PC-3 (cell line): ENCODE measurements around the gene BSCL2. TPM values are rescaled to one million over a fixed set of nuclear protein-coding genes. Genes with fewer than 3 reads are reported as not detected.

Experiments used
- ATAC-seq: fragments of 200-7000 bp; cut with Tn5 transposase; 2 replicates; pipeline ENCODE4 v1.9.1; 2020; ENCODE audit warnings: mild to moderate bottlenecking, moderate library complexity
- BruUV-seq: library from RNA; stranded (reverse); fragments of 400-500 nt; replicated peaks from 2 replicates; lab custom pipeline; 2021; lab: Mats Ljungman, UMichigan
- CTCF ChIA-PET: fragments of 300-600 bp; sonication (Branson Sonifier 250); formaldehyde crosslinking; loops from one replicate; lab custom pipeline; 2022; ENCODE audit warnings: antibody characterized with exemption; lab: Charles Lee
- POLR2A ChIA-PET: fragments of 300-600 bp; sonication (Branson Sonifier 250); formaldehyde crosslinking; loops from one replicate; lab custom pipeline; 2022; ENCODE audit warnings: antibody characterized with exemption; ENCODE audit not compliant: unreplicated experiment; lab: Charles Lee
- DNase-seq: peaks from one replicate; pipeline ENCODE4 v3.0.0-alpha.2; 2015
- H2AFZ ChIP-seq: fragments of 300-600 bp; sonication (generic); 2 replicates; pipeline ENCODE4 v1.6.0; 2016; ENCODE audit warnings: antibody characterized with exemption, low read length
- H3F3A ChIP-seq: fragments of 300-600 bp; sonication (generic); one replicate; pipeline ENCODE4 v1.6.0; 2017; ENCODE audit warnings: antibody characterized with exemption, low read length, control low read depth, mild to moderate bottlenecking; ENCODE audit not compliant: unreplicated experiment
- H3K27ac ChIP-seq: fragments of 300-600 bp; sonication (generic); 2 replicates; pipeline ENCODE4 v1.5.1; 2016; ENCODE audit warnings: mild to moderate bottlenecking, low read length
- H3K27me3 ChIP-seq: fragments of 300-600 bp; sonication (generic); 2 replicates; pipeline ENCODE4 v1.6.1; 2016; ENCODE audit warnings: low read length, mixed read lengths
- H3K36me3 ChIP-seq: fragments of 300-600 bp; sonication (generic); 2 replicates; pipeline ENCODE4 v1.6.1; 2016; ENCODE audit warnings: low read depth, mixed run types, low read length, mixed read lengths
- H3K4me1 ChIP-seq: fragments of 300-600 bp; sonication (generic); 2 replicates; pipeline ENCODE4 v1.5.1; 2016; ENCODE audit warnings: low read length; ENCODE audit not compliant: insufficient read depth
- H3K4me2 ChIP-seq: fragments of 300-600 bp; sonication (generic); 2 replicates; pipeline ENCODE4 v1.6.0; 2016; ENCODE audit warnings: low read length
- H3K4me3 ChIP-seq: fragments of 300-600 bp; sonication (generic); 2 replicates; pipeline ENCODE4 v1.5.1; 2016; ENCODE audit warnings: mild to moderate bottlenecking, low read length, mixed read lengths
- H3K79me2 ChIP-seq: fragments of 300-600 bp; sonication (generic); 2 replicates; pipeline ENCODE4 v1.6.1; 2017; ENCODE audit warnings: low read length, mixed read lengths
- H3K9ac ChIP-seq: fragments of 300-600 bp; sonication (generic); 2 replicates; pipeline ENCODE4 v1.6.0; 2016; ENCODE audit warnings: mild to moderate bottlenecking, low read length
- H3K9me2 ChIP-seq: fragments of 300-600 bp; sonication (generic); replicated peaks from 2 replicates; pipeline ENCODE4 v1.6.1; 2016; ENCODE audit warnings: mixed run types, low read length, mixed read lengths
- H3K9me3 ChIP-seq: fragments of 300-600 bp; sonication (generic); 2 replicates; pipeline ENCODE4 v1.6.1; 2016; ENCODE audit warnings: low read length, mixed read lengths
- H4K20me1 ChIP-seq: fragments of 300-600 bp; sonication (generic); 2 replicates; pipeline ENCODE4 v1.6.1; 2016; ENCODE audit warnings: low read length, mixed read lengths
- EZH2 ChIP-seq: fragments of 300-600 bp; sonication (generic); IDR thresholded peaks from one replicate; pipeline ENCODE4 v1.6.1; 2017; ENCODE audit warnings: antibody characterized with exemption, mild to moderate bottlenecking, low read length; ENCODE audit not compliant: unreplicated experiment
- EZH2phosphoT487 ChIP-seq: fragments of 300-600 bp; sonication (generic); IDR thresholded peaks from 2 replicates; pipeline ENCODE4 v1.6.1; 2018; ENCODE audit warnings: mild to moderate bottlenecking, antibody characterized with exemption, low read length, borderline replicate concordance
- intact Hi-C: fragments of 100-400 bp; cut with micrococcal nuclease; formaldehyde crosslinking; loops from 2 replicates; pipeline ENCODE4 v1.9.0; 2023
- total RNA-seq: library from RNA; depleted of rRNA; stranded (reverse); fragments of >200 nt; gene quantifications from 2 replicates; pipeline ENCODE4 v1.2.3, GENCODE V29; 2014
- TF ChIP-seq, protein P1 (sequence below): fragments of 300-600 bp; sonication (generic); conservative IDR thresholded peaks from 2 replicates; pipeline ENCODE4 v1.5.1; 2017; ENCODE audit warnings: antibody characterized with exemption, low read depth, mild to moderate bottlenecking, low read length

BSCL2 gene
- total RNA-seq, 1 experiment from 2014 or later: 65.7 TPM

DNA sequence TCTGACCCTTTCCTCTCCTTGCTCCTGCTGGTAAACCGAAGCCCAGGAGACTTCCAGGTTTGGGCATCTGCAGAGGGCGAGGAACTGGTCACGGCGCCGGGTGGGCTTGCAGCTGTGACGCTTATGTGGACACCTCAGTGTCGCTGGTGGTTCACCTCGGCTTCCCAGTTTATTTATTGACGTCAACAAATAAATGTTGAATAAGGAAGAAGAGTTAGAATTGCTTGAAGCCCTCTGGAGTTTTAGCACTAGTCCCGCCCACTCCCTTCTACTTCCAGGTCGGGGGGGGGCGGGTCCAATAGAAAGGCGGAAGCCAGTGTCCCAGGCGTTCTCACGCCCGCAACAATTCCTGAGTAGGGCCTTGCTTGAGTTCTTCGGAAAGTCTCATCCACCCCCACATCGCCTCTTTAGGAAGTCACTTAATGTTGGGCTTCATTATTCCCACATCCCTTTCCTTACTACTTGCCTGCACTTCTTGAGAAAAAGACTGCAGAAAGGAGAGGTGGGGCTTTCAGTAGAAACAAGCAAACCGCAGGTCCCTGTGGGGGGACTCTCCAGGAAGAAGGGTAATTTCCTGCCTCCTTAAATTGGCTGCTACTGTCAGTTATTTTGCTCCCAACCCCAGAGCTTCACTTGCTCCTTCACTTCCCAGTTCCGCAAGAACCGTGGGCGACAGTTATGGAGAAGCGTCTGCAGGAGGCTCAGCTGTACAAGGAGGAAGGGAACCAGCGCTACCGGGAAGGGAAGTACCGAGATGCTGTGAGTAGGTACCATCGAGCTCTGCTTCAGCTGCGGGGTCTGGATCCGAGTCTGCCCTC lies 21.2 kb upstream of the BSCL2 start, which contains the start of gene TTC9C:
TTC9C (plus strand) TSS at position 316 of the 818 bp plus-strand sequence; CDS start at position 679, 363 bp downstream.
- ChIA-PET CTCF (interaction anchor here (0.6 kb wide), 1 partner anchor 39 kb away, joined by 4 read pairs; no protein-coding TSS in a partner anchor), POLR2A (interaction anchor here (1.4 to 2.8 kb wide), 2 partner anchors 26 to 57 kb away, joined by 7 to 19 read pairs; partner anchors contain the start of genes LBHD1, UQCC3 and ZBTB3)
- Histone ChIP-seq H3F3A (no peaks in the 10 kb centered on the region), H3K27ac (peak within 1 kb of the TSS; percentile 90), H3K4me1 (peaks cover 9% of the 10 kb centered on the region), H2AFZ (peak within 1 kb of the TSS; percentile 97), H3K4me3 (peak within 1 kb of the TSS; percentile 91), H3K9me3 (no peaks in the 10 kb centered on the region), H3K4me2 (peak within 1 kb of the TSS; percentile 88), H3K9ac (peak within 1 kb of the TSS; percentile 85), H3K27me3 (no peaks in the 10 kb centered on the region), H4K20me1 (peaks cover 33% of the 10 kb centered on the region), H3K79me2 (peaks cover 79% of the 10 kb centered on the region), H3K9me2 (no peaks in the 10 kb centered on the region), H3K36me3 (peaks cover 19% of the 10 kb centered on the region)
- TF ChIP-seq, protein P1, sequence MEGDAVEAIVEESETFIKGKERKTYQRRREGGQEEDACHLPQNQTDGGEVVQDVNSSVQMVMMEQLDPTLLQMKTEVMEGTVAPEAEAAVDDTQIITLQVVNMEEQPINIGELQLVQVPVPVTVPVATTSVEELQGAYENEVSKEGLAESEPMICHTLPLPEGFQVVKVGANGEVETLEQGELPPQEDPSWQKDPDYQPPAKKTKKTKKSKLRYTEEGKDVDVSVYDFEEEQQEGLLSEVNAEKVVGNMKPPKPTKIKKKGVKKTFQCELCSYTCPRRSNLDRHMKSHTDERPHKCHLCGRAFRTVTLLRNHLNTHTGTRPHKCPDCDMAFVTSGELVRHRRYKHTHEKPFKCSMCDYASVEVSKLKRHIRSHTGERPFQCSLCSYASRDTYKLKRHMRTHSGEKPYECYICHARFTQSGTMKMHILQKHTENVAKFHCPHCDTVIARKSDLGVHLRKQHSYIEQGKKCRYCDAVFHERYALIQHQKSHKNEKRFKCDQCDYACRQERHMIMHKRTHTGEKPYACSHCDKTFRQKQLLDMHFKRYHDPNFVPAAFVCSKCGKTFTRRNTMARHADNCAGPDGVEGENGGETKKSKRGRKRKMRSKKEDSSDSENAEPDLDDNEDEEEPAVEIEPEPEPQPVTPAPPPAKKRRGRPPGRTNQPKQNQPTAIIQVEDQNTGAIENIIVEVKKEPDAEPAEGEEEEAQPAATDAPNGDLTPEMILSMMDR: no peak
- TF ChIP-seq EZH2 (no peak), EZH2phosphoT487 (no peak)
- DNase-seq: peak; percentile 87
- intact Hi-C loops: loop anchor here (1.0 to 10.0 kb wide), 6 partner anchors 22 to 1456 kb away; partner anchors contain the start of genes BSCL2, GNG3, SLC3A2 and STIP1
- TSS peak; percentile 86 for BruUV-seq
- peak; percentile 57 for ATAC-seq

DNA sequence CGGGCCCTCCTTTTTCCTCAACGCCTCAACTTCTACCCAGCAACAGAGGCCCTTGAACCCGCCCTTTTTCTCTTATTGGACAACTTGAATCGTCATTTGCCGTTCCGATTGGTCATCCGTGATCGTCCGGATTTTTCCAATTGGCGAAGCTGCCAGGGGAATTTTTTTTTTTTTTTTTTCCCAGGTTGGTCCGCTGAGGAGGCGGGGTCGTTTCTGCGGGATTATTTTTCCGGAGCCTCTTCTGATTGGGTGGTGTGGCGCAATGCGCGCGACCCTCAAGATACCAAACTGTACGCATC lies 20.6 kb upstream of the BSCL2 start:
- intact Hi-C loops: loop anchor here (1.0 to 10.0 kb wide), 7 partner anchors 21 to 1457 kb away; partner anchors contain the start of genes BSCL2, GNG3, SLC3A2 and STIP1
- peak overlapping the region; percentile 91 for H3K4me3 ChIP-seq
- no TSS peak for BruUV-seq
- POLR2A ChIA-PET: interaction anchor here (0.6 to 2.8 kb wide), 5 partner anchors 26 to 63 kb away, joined by 3 to 19 read pairs (median 7); partner anchors contain the start of genes C11orf98, CSKMT, LBHD1 and TAF6L
- H3F3A ChIP-seq: no peaks in the 10 kb centered on the region
- peak overlapping the region; percentile 85 for H3K9ac ChIP-seq
- peak overlapping the region; percentile 97 for H2AFZ ChIP-seq
- no peak for TF ChIP-seq EZH2phosphoT487
- no peak for TF ChIP-seq EZH2
- TF ChIP-seq, protein P1: no peak
- H3K36me3 ChIP-seq: peaks cover 18% of the 10 kb centered on the region
- H3K4me1 ChIP-seq: peaks cover 9% of the 10 kb centered on the region
- no peaks in the 10 kb centered on the region for H3K27me3 ChIP-seq
- peak overlapping the region; percentile 90 for H3K27ac ChIP-seq
- peak overlapping the region; percentile 88 for H3K4me2 ChIP-seq
- peaks cover 79% of the 10 kb centered on the region for H3K79me2 ChIP-seq
- no peaks in the 10 kb centered on the region for H3K9me2 ChIP-seq
- DNase-seq: peak; percentile 99
- ATAC-seq: peak; percentile 55
- peaks cover 35% of the 10 kb centered on the region for H4K20me1 ChIP-seq
- no peaks in the 10 kb centered on the region for H3K9me3 ChIP-seq
- CTCF ChIA-PET: interaction anchor here (0.6 to 1.5 kb wide), 4 partner anchors 11 to 152 kb away, joined by 3 to 9 read pairs (median 5); partner anchors contain the start of gene TMEM179B
